Activated CD4-positive, CD25-positive, alpha-beta regulatory T cell treated with anti-CD3 and anti-CD28 coated beads, Interleukin-2, amount 50 U/mL, for 16 hours (primary cell): ENCODE measurements around the gene PSG3.
"Not testable (repeated sequence)": the region's sequence is repeated elsewhere in the genome, so short reads cannot be mapped to it uniquely, and the experiment has no call there.

Source experiments
- DNase-seq: peaks from one replicate; pipeline ENCODE4 v3.0.0-alpha.2; 2020; ENCODE audit warnings: low read depth, low spot score

Gene PSG3

DNA sequence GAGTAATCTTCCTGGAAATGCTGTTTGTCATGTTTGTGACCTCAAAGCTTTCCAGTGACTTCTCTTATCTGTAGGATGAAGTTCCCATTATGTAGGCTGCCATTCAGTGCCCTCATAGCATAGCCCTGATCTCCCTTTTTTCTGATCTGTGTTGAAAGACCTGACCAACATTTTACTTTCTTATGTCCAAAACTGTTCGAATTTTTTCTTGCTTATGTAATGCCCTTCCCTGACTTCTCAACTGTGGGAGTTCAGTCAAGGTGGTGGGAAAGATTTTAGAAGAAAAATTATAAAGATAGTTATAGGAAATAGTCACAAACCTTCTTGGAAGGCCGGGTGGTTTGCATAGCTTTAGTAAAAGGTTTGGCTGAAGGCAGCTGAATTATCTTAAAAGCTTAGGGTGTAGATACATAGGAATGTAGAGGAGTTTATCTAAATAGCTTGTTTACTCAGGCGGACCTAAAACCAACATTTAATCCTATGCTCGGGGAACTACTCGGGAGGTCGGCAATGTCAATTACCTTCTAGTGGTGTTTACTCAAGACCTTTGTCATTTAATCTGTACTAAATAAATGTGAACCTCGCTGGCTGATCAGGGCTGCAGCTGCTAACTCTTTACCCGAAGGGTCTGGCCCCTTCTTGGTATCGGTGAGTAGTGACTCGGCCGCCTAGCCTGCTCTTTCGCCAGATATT is 44.3 kb downstream of the PSG3 start:
- DNase-seq, result no peak

DNA sequence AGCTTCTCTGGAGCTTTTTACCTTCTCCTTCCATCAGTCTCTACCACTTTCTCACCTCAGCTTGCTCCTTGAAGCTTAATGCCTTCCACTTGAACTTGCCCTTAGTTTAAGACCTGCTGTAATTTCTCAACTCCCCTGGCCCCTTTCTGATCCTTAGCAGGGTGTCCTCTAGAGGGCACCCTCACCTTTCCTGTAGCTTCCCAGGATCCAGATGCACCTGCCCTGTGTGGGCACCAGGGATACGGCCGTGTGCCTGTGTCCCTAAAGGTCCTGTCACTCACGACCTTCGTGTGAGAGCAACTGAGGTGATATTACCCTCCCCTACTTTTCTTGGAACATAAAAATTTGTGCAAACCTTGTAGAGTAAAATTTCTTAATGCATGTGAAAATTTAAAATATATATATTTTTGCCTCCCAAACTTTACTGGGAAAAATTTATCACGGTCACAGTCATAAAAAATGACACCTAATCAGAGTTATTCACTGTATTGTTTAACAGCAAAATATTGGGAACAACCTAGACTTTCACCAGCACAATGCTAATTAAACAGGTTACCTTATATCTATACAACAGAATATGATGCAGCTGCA is 46.4 kb downstream of the PSG3 start:
- no peak for DNase-seq

DNA sequence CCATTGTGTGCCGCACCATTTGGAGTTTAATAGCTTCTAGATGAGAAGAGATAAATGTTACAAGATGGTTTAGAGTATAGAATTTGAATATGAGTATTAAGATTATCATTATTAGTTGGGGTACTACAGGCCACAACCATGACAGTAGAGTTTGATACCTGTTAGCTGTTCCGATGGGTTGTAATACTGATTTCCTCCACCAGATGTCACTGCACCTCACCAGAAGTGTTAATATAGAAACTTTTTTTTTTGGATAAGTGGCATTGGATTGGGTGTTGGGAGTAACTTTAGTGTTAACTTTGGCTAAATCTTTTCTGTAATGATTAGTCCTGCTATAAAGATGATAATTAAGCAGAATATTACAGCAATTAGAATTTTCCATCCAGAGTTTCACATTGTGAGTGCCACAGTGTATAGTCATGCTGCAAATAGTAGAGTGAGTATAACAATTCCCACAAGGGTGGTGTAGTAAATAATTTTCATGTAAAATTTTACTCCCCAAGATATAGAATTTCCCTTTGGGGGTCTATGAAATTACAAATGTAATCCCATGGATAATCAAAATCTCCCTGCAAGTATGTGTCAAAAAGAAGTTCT is 56.3 kb downstream of the PSG3 start:
- DNase-seq, result no peak

DNA sequence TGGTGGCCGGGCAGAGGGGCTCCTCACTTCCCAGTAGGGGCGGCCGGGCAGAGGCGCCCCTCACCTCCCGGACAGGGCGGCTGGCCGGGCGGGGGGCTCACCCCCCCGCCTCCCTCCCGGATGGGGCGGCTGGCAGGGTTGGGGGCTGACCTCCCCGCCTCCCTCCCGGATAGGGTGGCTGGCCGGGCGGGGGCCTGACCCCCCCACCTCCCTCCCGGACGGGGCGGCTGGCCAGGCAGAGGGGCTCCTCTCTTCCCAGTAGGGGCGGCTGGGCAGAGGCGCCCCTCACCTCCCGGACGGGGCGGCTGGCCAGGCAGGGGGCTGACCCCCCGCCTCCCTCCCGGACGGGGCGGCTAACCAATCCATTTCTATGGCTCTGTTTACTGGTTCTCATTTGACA is 64.0 kb downstream of the PSG3 start:
- DNase-seq, result not testable (repeated sequence)

DNA sequence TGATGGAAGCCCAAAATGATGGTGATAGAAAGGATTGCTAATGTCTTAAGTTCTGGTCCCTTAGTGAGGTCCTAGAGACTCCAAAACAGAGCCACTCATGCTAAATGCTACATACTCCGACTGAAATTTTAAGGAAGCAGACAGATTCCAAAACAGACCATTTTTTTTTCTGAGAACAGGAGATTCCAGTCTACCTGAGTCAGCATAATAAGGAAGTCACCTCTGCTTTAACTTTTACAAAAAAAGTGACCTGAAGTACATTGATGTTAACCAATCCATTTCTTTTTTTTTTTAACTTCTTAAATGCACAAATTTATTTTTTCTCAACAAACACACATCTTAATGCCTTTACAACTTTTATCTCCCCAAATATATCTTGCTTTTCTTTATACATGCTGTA is 65.7 kb downstream of the PSG3 start:
- not testable (repeated sequence) for DNase-seq
